ACHN (cell line): ENCODE measurements around the gene DNAH5.
A peak's percentile ranks its signal among the peaks of the same experiment; 100 is the strongest.
"Not testable (repeated sequence)": the region's sequence is repeated elsewhere in the genome, so short reads cannot be mapped to it uniquely, and the experiment has no call there.

Experiments used
- DNase-seq: peaks from one replicate; pipeline ENCODE4 v3.0.0-alpha.2; 2015
- in situ Hi-C: cut with HindIII; loops from 2 replicates; pipeline ENCODE4 v1.10.0; 2017; ENCODE audit warnings: low sequenced_read_pairs, low pct_ligation_motif_present, low pct_unique_long_range_greater_than_20kb

The DNAH5 gene

GRCh38 chr5:13944560-13945199 is at the start of gene DNAH5:
TSS of gene DNAH5 (minus strand) at chr5:13944688. CDS start at chr5:13944438, 250 bp downstream.
- in situ Hi-C loops = no loop called here

GRCh38 chr5:13993926-13994325 is 49.4 kb upstream of the DNAH5 start:
- in situ Hi-C loops = loop anchor here (25.0 kb wide), 1 partner anchor 293 kb away; no protein-coding TSS in a partner anchor
- DNase-seq = no peak

More at GRCh38 chr5:13944560-13945199, at the start of gene DNAH5:
- no peak for DNase-seq

DNA sequence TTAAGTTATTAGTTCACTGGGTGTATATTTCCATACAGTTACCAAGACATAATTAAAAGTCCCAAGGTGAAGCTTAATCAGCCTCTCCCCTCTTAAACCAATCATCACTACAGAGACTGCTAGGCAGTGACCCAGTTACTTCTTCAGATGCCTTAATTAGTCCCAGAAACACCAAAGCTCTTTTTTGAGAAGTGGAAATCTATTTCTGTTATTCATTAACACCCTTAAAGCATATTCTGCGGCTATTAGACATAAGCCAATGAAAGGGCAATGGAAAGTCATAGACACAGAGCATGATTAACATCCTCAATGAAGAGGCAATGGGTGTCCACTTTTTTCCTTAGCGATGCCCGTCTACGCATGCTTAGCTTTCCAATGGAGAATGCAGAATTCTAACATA is 48.3 kb upstream of the DNAH5 start:
- no peak for DNase-seq
- in situ Hi-C loops = loop anchor here (25.0 kb wide), 1 partner anchor 295 kb away; no protein-coding TSS in a partner anchor

GRCh38 chr5:13991365-13991764 is 46.9 kb upstream of the DNAH5 start:
- in situ Hi-C loops = loop anchor here (25.0 kb wide), 1 partner anchor 296 kb away; no protein-coding TSS in a partner anchor

GRCh38 chr5:13990896-13991295 is 46.4 kb upstream of the DNAH5 start:
- no peak for DNase-seq
- in situ Hi-C loops = loop anchor here (25.0 kb wide), 1 partner anchor 296 kb away; no protein-coding TSS in a partner anchor

More at GRCh38 chr5:13991365-13991764, 46.9 kb upstream of the DNAH5 start:
- no peak for DNase-seq

DNA sequence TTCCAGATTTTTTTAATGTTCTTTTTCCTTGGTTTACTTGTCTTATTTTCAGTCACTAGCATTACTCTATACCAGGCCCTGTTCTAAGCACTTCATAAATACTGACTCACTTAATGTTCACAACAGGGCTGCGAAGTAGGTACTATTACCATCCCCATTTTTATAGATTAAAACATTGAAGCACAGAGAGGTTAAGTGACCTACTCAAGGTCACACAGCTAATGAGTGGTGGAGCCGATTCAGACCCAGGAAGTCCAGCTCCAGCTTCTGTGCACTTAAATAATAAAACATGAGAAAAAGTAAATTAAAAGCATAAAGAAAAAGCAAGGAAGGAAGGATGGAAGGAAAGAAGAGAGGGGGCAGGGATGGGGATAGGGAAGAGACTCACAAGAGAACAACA is 45.3 kb upstream of the DNAH5 start:
- no peak for DNase-seq
- in situ Hi-C loops = loop anchor here (25.0 kb wide), 1 partner anchor 297 kb away; no protein-coding TSS in a partner anchor

DNA sequence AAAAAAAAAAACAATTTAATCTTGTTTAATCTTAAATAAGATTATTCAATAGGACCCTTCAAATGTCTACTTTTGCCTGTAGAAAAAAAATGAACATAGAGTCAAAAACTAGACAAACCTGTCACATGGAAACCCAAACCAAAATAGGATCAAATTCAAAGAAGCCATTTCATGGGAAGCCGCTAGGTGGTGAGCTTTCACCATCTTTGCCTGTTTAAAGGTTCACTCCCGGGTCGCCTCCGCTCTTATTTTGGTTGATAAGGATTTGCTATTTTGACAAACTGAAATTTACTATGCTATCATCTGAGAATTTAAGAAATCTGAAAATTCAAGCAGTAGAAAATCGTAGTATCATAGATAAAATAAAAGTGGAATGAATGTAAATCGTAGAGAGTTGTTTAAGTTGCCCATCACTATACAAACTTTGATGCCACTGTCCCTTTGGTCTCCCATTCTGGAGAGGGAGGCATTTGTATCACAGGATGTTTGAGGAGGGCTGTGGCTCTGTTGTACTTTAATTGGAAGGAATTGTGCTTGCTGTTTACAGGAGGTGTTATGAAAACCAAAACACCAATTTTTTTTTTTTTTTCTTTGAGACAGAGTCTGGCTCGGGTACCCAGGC is 43.5 kb upstream of the DNAH5 start:
- in situ Hi-C loops = loop anchor here (25.0 kb wide), 1 partner anchor 299 kb away; no protein-coding TSS in a partner anchor
- peak; percentile 64 for DNase-seq

DNA sequence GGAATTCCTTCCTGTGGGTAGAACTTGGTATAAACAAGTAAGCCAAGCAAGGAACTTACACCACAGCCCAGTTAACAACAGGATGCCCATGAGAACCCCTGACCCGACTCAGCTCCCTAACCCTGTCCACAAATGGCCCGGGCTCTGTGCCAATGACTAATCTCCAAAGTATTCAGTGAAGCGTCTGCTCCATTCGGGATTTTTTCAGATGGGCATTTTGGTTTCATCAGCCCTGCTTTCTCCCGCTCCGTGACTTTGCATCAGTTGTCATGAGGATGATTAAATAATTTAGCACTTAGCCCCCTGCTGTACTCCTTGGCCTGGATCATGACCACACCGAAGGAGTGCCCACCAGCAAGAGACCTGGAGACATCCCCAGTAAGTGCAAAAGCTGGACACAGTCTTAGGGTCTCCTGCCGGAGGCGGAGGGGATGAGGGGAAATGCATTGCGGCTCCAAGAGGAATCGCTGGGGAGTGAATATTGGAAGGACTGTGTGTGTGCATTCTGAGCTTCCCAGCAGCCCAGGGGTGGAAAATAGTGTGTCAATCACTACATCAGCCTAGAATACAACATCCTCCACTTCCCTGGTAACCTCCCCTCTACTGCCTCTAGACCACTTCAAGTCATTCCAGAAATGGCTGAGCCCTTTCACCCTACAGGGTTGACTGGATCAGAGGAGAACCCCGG is 41.4 kb upstream of the DNAH5 start:
- DNase-seq = peak; percentile 95
- in situ Hi-C loops = loop anchor here (25.0 kb wide), 1 partner anchor 301 kb away; no protein-coding TSS in a partner anchor

- not testable (repeated sequence) for DNase-seq
- in situ Hi-C loops = loop anchor here (25.0 kb wide), 1 partner anchor 302 kb away; no protein-coding TSS in a partner anchor
Measured at GRCh38 chr5:13984888-13985287, 40.4 kb upstream of the DNAH5 start.

GRCh38 chr5:13976867-13977830 is 32.7 kb upstream of the DNAH5 start:
- in situ Hi-C loops = loop anchor here (25.0 kb wide), 1 partner anchor 310 kb away; no protein-coding TSS in a partner anchor
- peak; percentile 65 for DNase-seq

DNA sequence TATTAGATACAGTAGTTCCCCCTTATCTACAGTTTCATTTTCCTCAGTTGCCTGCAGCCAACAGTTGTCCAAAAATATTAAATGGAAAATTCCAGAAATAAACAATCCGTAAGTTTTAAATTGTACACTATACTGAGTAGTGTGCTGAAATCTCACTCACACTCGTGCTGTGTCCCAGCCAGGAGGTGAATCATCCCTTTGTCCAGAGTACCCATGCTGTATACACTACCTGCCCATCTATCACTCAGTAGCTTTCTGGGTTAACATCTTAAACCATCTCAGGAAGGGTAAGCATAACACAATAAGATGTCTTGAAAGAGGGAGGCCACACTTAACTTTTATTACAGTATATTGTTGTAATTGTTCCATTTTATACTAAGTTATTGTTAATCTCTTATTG is 31.7 kb upstream of the DNAH5 start:
- no peak for DNase-seq

DNA sequence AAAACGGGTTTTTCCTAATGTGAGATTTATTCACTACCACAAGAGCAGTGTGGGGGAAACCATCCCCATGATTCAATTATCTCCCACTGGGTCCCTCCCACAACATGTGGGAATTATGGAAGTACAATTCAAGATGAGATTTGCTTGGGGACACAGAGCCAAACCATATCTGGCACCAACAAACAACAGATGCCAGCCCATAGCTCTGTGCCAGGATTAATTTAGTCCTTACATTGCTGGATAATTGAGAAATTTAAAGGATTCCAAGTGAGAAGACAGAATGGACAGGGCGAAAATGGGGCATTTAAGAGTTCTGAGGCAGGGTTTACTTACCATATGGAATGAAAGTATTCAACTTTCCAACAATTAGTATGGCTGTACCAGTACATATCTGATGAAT is 30.8 kb upstream of the DNAH5 start:
- in situ Hi-C loops = loop anchor here (25.0 kb wide), 1 partner anchor 312 kb away; no protein-coding TSS in a partner anchor
- DNase-seq = no peak

More for the DNA sequence above, 31.7 kb upstream of the DNAH5 start:
- in situ Hi-C loops = loop anchor here (25.0 kb wide), 1 partner anchor 311 kb away; no protein-coding TSS in a partner anchor

- in situ Hi-C loops = no loop called here
- no peak for DNase-seq
Measured at GRCh38 chr5:13973724-13974123, 29.2 kb upstream of the DNAH5 start.

GRCh38 chr5:13972029-13972428 is 27.5 kb upstream of the DNAH5 start:
- no peak for DNase-seq
- in situ Hi-C loops = no loop called here

GRCh38 chr5:13957032-13957645 is 12.7 kb upstream of the DNAH5 start:
- in situ Hi-C loops = no loop called here
- DNase-seq = peak; percentile 79

- in situ Hi-C loops = no loop called here
- peak; percentile 11 for DNase-seq
Measured at GRCh38 chr5:13956471-13956870, 12.0 kb upstream of the DNAH5 start.

- DNase-seq = peak; percentile 40
- in situ Hi-C loops = no loop called here
Measured at GRCh38 chr5:13955896-13956295, 11.4 kb upstream of the DNAH5 start.
